HepG2 (cell line): ENCODE measurements around the gene MAVS. TPM values are rescaled to one million over a fixed set of nuclear protein-coding genes. Genes with fewer than 3 reads are reported as not detected.

ENCODE experiments used
- ATF6 ChIP-seq: sonication (generic); formaldehyde crosslinking; conservative IDR thresholded peaks from 2 replicates; pipeline ENCODE4 v1.4.0; 2020; ENCODE audit warnings: missing genetic modification reagents
- CC2D1A ChIP-seq: sonication (generic); formaldehyde crosslinking; IDR thresholded peaks from 2 replicates; pipeline ENCODE4 v1.8.1; 2023; ENCODE audit warnings: mild to moderate bottlenecking, missing genetic modification reagents
- GATAD1 ChIP-seq: IDR thresholded peaks from 2 replicates; pipeline ENCODE4 v1.6.1; 2016; ENCODE audit warnings: missing genetic modification reagents, missing compliant biosample characterization
- GLI4 ChIP-seq: sonication (generic); formaldehyde crosslinking; IDR thresholded peaks from 2 replicates; pipeline ENCODE4 v1.5.1; 2020; ENCODE audit warnings: missing genetic modification reagents, mild to moderate bottlenecking, moderate library complexity, borderline replicate concordance
- GLMP ChIP-seq: sonication (generic); formaldehyde crosslinking; IDR thresholded peaks from 2 replicates; pipeline ENCODE4 v1.9.0; 2021; ENCODE audit warnings: missing genetic modification reagents, mild to moderate bottlenecking, borderline replicate concordance
- HMGA1 ChIP-seq: sonication (generic); formaldehyde crosslinking; conservative IDR thresholded peaks from 2 replicates; pipeline ENCODE4 v1.4.0; 2020; ENCODE audit warnings: missing genetic modification reagents
- HNRNPK ChIP-seq: fragments of 200-400 bp; formaldehyde crosslinking; IDR thresholded peaks from 2 replicates; pipeline ENCODE4 v1.6.1; 2018; ENCODE audit warnings: low read length, low read depth, moderate library complexity, mild to moderate bottlenecking; ENCODE audit not compliant: poor library complexity, severe bottlenecking
- ISX ChIP-seq: sonication (generic); formaldehyde crosslinking; conservative IDR thresholded peaks from 2 replicates; pipeline ENCODE4 v1.5.0; 2020; ENCODE audit warnings: missing genetic modification reagents
- JARID2 ChIP-seq: sonication (generic); formaldehyde crosslinking; IDR thresholded peaks from 2 replicates; pipeline ENCODE4 v1.8.1; 2023; ENCODE audit warnings: missing genetic modification reagents, inconsistent platforms; ENCODE audit not compliant: insufficient replicate concordance
- KAT7 ChIP-seq: IDR thresholded peaks from 2 replicates; pipeline ENCODE4 v1.6.1; 2018; ENCODE audit warnings: borderline replicate concordance, missing compliant biosample characterization
- MIER3 ChIP-seq: IDR thresholded peaks from 2 replicates; pipeline ENCODE4 v1.6.1; 2016; ENCODE audit warnings: missing compliant biosample characterization, borderline replicate concordance
- PCBP2 ChIP-seq: fragments of 200-400 bp; formaldehyde crosslinking; optimal IDR thresholded peaks from 2 replicates; pipeline ENCODE3; 2018; ENCODE audit warnings: low read length, low read depth; ENCODE audit not compliant: poor library complexity, severe bottlenecking
- RBM22 ChIP-seq: fragments of 200-400 bp; formaldehyde crosslinking; optimal IDR thresholded peaks from 2 replicates; pipeline ENCODE3; 2017; ENCODE audit warnings: mild to moderate bottlenecking, low read length, moderate library complexity
- REXO4 ChIP-seq: sonication (generic); formaldehyde crosslinking; IDR thresholded peaks from 2 replicates; pipeline ENCODE4 v1.8.0; 2022; ENCODE audit warnings: missing genetic modification reagents, mild to moderate bottlenecking, borderline replicate concordance
- SALL2 ChIP-seq: sonication (generic); formaldehyde crosslinking; IDR thresholded peaks from 2 replicates; pipeline ENCODE4 v1.8.1; 2023; ENCODE audit warnings: mild to moderate bottlenecking, missing genetic modification reagents, inconsistent platforms
- SOX5 ChIP-seq: IDR thresholded peaks from 2 replicates; pipeline ENCODE4 v1.6.1; 2016; ENCODE audit warnings: borderline replicate concordance
- TP53 ChIP-seq: sonication (generic); formaldehyde crosslinking; conservative IDR thresholded peaks from 2 replicates; pipeline ENCODE4 v1.4.0; 2020; ENCODE audit warnings: missing genetic modification reagents
- ZKSCAN5 ChIP-seq: sonication (generic); formaldehyde crosslinking; IDR thresholded peaks from 2 replicates; pipeline ENCODE4 v1.5.1; 2020; ENCODE audit warnings: mild to moderate bottlenecking, missing genetic modification reagents
- ZNF17 ChIP-seq: sonication (generic); formaldehyde crosslinking; IDR thresholded peaks from 2 replicates; pipeline ENCODE4 v1.5.0; 2020; ENCODE audit warnings: mild to moderate bottlenecking, missing genetic modification reagents
- ZNF180 ChIP-seq: sonication (generic); formaldehyde crosslinking; IDR thresholded peaks from 2 replicates; pipeline ENCODE4 v1.4.0; 2020; ENCODE audit warnings: low read depth, missing genetic modification reagents, borderline replicate concordance
- ZNF274 ChIP-seq: sonication (generic); formaldehyde crosslinking; IDR thresholded peaks from 2 replicates; pipeline ENCODE4 v1.5.1; 2020; ENCODE audit warnings: mild to moderate bottlenecking, missing genetic modification reagents
- ZNF446 ChIP-seq: sonication (generic); formaldehyde crosslinking; IDR thresholded peaks from 2 replicates; pipeline ENCODE4 v1.5.0; 2020; ENCODE audit warnings: mild to moderate bottlenecking, missing genetic modification reagents
- ZNF577 ChIP-seq: sonication (generic); formaldehyde crosslinking; IDR thresholded peaks from 2 replicates; pipeline ENCODE4 v1.4.0; 2020; ENCODE audit warnings: mild to moderate bottlenecking, low read depth, missing genetic modification reagents, borderline replicate concordance
- ZNF709 ChIP-seq: sonication (generic); formaldehyde crosslinking; IDR thresholded peaks from 2 replicates; pipeline ENCODE4 v1.5.0; 2020; ENCODE audit warnings: mild to moderate bottlenecking, missing genetic modification reagents
- ZNF788 ChIP-seq: sonication (generic); formaldehyde crosslinking; IDR thresholded peaks from 2 replicates; pipeline ENCODE4 v1.5.0; 2020; ENCODE audit warnings: mild to moderate bottlenecking, missing genetic modification reagents, borderline replicate concordance
- ZSCAN9 ChIP-seq: IDR thresholded peaks from 2 replicates; pipeline ENCODE4 v1.6.1; 2016; ENCODE audit warnings: borderline replicate concordance
- polyA plus RNA-seq, 8 experiments: library from polyadenylated mRNA; depleted of rRNA in 3 of 8; stranded (reverse) in 7 of 8; unstranded in 1 of 8; fragments of >200 nt; fragmentation: Illumina TruSeq in 4 of 8; extraction: Trizol in 4 of 8; gene quantifications; 2 replicates each; pipeline versions ENCODE4 v1.2.1 to v1.2.3, GENCODE V29; 2011 to 2016; ENCODE audit warnings: low read depth in 4 of 8, missing spikeins in 1 of 8, mixed read lengths in 1 of 8; ENCODE audit not compliant: insufficient read depth in 1 of 8
- total RNA-seq, 5 experiments: library from RNA; depleted of rRNA; stranded (reverse); fragments of >200 nt; fragmentation: Illumina TruSeq; extraction: Trizol; gene quantifications; 2 replicates each; pipeline ENCODE4 v1.2.3, GENCODE V29; 2016; ENCODE audit warnings: low read depth in 1 of 5
- TF ChIP-seq, protein P1 (sequence below): sonication (generic); formaldehyde crosslinking; IDR thresholded peaks from 2 replicates; pipeline ENCODE4 v1.4.0; 2020; ENCODE audit warnings: missing genetic modification reagents

The MAVS gene
- total and polyA plus RNA-seq, 2 of the 13 experiments (the other 11 are each of a cell fraction or from before 2014, with no cell fraction given), result 27.3 to 36.6 TPM

DNA sequence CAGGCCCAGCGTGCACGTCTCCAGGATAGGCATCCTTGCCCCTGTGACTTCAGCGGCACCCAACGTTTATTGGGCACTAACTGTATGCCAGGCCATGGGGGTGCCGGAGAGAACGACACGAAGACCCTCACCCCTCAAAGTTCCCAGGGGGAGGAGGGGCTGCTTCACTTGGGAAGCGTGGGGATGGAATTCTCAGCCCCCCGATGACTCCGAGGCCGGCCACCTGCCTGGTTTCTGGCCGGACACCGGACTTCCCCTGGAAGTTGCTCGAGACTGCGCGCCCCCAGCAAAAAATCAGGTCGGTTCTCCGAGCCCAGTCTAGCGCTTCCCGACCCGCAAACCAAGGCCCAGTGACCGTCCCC, 275 bp upstream of the MAVS start (continued):
- TF ChIP-seq, protein P1, sequence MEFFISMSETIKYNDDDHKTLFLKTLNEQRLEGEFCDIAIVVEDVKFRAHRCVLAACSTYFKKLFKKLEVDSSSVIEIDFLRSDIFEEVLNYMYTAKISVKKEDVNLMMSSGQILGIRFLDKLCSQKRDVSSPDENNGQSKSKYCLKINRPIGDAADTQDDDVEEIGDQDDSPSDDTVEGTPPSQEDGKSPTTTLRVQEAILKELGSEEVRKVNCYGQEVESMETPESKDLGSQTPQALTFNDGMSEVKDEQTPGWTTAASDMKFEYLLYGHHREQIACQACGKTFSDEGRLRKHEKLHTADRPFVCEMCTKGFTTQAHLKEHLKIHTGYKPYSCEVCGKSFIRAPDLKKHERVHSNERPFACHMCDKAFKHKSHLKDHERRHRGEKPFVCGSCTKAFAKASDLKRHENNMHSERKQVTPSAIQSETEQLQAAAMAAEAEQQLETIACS, result peak; percentile 79
- TF ChIP-seq ATF6 (CRISPR knock-in tag) (peak; percentile 47; the same call in 1 of the 2 replicates), CC2D1A (CRISPR knock-in tag) (peak; percentile 3; the same call in 1 of the 2 replicates), KAT7 (CRISPR knock-in tag) (no peak), ZNF577 (CRISPR knock-in tag) (no peak), HNRNPK (no peak), MIER3 (peak; percentile 32; the same call in 1 of the 2 replicates), SOX5 (CRISPR knock-in tag) (no peak), PCBP2 (no peak), TP53 (CRISPR knock-in tag) (peak; percentile 71), ZSCAN9 (CRISPR knock-in tag) (no peak), ZKSCAN5 (CRISPR knock-in tag) (no peak), SALL2 (CRISPR knock-in tag) (peak; percentile 92), GATAD1 (CRISPR knock-in tag) (no peak), ZNF446 (CRISPR knock-in tag) (peak; percentile 67; the same call in 1 of the 2 replicates), ISX (0 out of 2 replicates have a peak, but pooled peaks have one; percentile 58), RBM22 (peak; percentile 66), ZNF180 (CRISPR knock-in tag) (no peak), ZNF788 (peak; percentile 74; the same call in 1 of the 2 replicates), JARID2 (no peak), ZNF274 (CRISPR knock-in tag) (peak; percentile 62), ZNF17 (CRISPR knock-in tag) (no peak), REXO4 (CRISPR knock-in tag) (no peak), GLI4 (no peak; the same call in 1 of the 2 replicates), GLMP (CRISPR knock-in tag) (no peak), HMGA1 (CRISPR knock-in tag) (no peak), ZNF709 (CRISPR knock-in tag) (0 out of 2 replicates have a peak, but pooled peaks have one; percentile 9)
